HUDEP-2 (cell line): ENCODE data around the gene NHERF1.
A peak's percentile ranks its signal among the peaks of the same experiment; 100 is the strongest.

Experiments used
- DNase-seq, 76 experiments: peaks; one replicate each; lab custom pipeline; 2025; ENCODE audit not compliant: unreplicated experiment in 76 of 76; lab: John Stamatoyannopoulos, UW

NHERF1 gene

DNA sequence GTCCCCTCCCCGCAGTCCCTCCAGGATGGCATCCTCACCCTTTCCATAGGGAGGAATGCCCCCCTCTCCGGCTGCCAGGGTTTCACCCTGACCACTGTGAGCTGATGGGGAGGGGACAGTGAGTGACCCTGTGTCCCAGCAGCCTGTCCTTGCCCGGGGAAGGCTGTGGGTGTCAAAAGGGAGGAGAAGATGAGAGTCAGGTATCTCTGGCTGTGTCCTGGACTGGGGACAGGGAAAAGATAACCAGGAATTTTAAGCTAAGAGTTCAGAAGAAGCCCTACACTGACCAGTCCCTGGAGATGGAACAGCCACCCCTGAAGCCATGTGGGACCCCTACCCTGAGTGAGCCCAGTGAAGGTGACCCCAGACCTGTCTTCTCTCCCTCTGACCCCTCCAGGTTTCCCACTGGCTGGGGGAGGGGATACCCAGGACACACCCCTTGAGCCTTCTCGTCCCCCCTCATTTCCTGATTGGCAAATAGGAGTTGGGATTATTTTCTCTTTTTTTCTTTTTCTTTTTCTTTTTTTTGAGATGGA, 16.4 kb downstream of the NHERF1 start:
- DNase-seq = no peak

GRCh38 chr17:74766413-74766812, 18.0 kb downstream of the NHERF1 start:
- DNase-seq = no peak

- no peak for DNase-seq
Observed at GRCh38 chr17:74767111-74767516, 18.7 kb downstream of the NHERF1 start.

GRCh38 chr17:74768069-74768762, 19.8 kb downstream of the NHERF1 start:
- no peak for DNase-seq

- no peak for DNase-seq
Observed at GRCh38 chr17:74768763-74769114, 20.3 kb downstream of the NHERF1 start.

DNA sequence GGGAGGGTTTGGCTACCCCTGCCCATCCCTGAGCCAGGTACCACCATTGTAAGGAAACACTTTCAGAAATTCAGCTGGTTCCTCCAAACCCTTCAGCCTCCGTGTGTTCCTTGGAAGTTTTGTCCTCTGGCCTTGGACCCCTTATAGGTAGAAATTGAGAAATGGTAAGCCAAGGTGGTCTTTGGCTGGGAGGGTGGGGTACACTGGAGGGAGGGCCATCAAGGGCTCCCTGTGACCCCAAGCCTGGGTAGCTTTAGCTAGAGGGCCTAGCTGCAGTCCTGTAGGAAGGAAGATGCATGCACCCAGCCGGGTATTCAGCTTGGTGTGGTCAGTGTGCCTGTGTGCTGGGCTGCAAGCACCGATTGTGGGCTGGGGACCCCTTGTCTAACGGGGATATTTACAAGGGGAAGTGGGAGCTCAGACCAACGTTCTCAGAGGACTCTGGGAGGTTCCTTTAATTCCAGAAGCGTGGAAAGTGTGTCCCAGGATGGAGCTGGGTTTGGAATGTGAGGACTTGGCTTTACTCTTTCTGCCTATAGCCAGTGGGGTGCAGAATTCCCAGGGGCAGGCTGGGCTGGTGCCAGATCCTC, 20.9 kb downstream of the NHERF1 start:
- DNase-seq = no peak

DNA sequence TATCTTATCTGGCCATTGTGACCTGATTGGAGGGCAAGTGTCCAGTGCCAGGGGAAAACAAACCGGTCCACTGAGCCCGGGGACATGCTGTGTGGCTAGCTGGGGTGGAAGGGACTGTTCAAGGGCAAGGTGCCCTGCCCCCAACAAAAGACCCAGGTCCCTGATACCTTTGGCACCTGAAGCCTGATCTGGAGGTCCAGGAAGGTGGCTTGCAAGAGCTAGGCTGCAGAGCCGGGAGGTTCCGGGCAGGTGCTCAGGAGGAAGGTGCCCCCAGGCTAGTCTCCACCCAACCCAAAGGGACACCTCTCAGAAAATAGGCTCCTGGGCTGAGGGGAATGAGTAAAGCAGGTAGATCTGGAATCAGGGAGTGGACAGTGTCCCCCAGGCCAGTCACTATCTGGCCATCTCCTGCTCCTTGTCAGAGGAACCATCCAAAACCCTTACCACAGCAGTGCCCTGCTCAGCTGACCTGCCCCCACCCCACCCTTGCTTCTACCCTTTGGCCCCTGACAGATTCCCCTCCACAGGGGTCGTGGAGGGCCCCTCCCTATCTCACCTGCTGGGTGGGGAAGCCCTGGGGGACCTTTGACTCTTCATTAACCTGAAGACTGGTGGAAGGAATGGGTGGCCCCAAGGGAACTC, 21.5 kb downstream of the NHERF1 start:
- DNase-seq = no peak

GRCh38 chr17:74770498-74771318, 22.3 kb downstream of the NHERF1 start:
- peak in 57 of 76 experiments; percentile 5 to 72 (median 43) for DNase-seq

DNA sequence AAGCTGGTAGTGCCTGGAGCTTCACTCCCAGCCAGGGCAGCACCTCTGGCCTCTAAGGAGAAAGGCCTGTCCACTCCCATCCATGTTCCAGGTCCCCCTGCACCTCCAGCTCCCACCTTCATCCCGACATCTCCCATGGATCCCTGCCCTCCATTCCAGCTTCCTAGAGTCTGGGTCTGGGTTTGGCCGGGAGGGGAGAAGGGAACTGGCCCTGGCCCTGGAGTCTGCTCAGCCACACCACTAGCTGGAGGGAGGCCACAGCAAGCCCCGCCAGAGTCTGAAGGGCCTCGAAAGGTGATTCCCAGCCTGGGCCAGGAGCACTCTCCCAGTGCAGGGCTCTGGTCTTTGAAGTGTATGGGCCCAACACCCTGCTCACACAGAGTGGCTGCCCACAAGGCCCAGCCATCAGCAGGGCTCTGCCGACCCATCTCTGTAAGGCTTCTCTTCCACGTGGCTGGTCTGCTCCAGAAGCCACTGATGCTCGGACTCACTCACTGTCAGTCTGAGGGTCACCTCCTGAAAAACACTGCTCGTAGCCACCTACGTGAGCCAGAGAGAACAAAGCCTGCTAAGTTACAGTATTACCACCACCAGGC, 23.0 kb downstream of the NHERF1 start:
- no peak for DNase-seq

DNA sequence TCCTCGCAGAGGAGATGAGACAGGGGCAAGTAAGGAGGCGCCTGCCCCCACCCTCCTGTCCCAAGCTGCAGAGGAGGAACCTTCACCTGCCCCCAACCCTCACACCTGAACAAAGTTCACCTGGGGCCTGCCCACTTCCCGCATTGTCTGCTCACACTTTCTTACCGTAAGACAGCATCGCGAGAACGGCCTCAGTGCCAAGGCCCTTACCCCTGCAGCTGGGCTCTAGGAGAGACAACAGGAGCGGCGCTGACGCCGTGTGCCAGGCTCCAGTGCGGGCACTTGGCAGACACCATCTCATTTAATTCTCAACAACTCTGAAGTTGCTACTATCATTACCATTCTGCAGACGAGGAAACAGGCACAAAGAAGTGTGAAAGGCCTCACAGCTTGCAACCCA, 23.6 kb downstream of the NHERF1 start:
- no peak for DNase-seq

DNA sequence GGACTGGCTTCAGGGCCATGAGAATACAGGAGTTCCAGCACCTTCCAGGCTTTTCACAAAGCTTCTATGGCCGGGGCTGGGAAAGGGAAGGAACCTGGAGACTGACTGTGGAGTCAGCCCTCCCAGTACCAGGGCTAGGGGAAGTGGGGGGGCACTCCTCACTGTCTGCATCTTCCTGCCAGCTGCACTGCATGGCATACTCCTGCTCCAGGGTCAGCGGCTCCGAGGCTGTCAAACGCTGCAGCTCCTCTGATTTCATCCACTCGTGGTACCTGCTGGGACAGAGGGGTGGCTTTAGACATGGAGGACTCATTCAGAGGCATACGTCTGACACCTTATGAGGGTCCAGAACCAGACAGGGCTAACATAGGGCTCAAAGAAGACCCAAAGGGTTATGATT, 25.0 kb downstream of the NHERF1 start:
- DNase-seq = no peak

DNA sequence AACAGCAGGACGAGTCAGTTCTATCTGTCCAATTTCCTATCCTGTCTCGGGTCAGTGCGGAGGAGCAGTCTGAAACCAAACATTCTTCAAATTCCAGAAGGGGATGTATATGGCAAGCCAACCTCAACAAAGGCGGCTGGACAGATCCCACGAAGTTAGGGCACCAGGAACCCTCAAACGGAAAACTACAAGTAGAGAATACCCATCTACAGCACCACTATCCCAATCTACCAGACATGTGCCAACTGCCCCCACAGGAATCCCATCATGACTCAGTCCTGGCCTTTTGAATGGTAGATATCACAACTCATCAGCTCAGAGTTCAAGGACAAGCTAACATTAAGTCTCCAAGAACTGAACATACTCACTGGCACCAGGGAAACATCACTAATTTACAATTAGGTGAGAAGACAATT, 25.5 kb downstream of the NHERF1 start:
- no peak for DNase-seq

DNA sequence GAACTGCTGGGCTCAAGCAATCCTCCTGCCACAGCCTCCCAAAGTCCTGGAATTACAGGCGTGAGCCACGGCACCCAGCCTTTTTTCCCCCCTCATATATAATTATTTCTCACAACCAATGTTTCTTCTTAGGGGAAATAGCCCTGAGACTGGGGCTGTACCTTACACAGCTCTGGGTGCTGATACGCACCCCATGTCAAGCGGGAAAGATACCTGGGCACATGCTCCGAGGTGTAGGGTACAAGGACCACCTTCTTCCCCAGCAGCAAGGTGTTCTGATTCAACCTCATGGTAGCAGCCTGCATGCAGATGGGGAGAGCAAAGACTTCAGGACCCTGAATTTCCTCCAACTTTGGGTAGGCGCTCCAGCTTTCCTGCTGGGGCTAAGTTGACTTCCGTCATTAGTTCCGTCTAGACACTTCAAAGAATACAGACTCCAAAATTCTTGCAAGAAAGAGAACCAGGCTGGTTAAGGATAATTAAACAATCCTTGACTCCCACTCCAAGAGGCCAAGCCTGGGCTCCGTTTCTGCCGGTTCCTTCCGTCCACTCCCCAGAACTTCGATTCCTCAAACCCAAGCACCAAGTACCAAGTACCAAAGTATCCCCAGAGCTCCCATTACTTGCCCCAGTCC, 27.1 kb downstream of the NHERF1 start:
- DNase-seq = no peak

DNA sequence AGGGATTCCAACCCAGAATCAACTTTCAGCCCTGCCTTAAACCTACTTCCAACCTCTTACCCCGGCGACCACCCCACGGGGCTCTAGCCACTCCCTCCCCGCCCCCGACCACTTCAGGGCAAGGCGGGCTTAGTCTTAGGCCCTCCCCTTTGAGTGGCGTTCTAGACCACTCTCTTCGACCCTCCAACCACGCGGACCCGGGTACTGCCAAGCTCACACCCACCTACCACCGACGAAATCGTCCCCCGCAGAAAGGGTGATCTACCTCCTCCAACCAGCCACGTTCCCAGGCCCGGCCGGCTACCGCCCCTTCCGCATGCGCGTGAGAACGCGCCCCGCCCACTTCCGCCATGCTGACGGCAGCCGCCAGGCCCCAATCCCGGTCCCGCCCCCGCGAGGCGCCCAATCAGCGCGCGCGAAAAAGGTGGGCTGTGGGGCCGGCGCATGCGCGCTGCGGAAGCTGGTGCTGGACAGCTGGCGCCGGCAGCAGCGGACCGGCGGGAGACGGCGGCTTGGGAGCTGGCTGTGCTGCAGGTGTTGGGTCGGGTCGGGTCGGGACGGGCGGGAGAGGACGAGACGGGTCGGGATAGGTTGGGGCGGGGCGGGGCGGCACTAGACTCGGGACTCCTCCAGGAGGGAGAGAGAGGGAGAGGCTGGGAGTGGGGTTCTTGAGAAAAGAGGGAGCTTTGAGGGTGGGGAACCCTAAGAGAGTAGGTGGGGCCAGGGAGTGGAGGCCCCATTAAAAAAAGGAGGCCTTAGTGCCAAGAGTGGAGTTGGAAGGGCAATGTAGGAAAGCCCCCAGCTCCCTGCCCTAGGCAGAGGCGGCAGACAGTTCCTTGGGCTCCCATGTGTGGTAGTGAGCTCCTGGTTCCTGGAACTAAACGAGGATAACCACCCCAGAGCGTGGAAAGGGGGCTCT, 27.9 kb downstream of the NHERF1 start, which contains the start of gene NAT9:
NAT9 (minus strand) TSS at position 302 of the 919 bp plus-strand sequence. CDS start 647 bp downstream, outside the sequence.
- DNase-seq = peak in 74 of 76 experiments; percentile 43 to 99 (median 96)

- peak in 62 of 76 experiments; percentile 17 to 83 (median 48) for DNase-seq
Observed at GRCh38 chr17:74776990-74777389, 28.6 kb downstream of the NHERF1 start.

DNA sequence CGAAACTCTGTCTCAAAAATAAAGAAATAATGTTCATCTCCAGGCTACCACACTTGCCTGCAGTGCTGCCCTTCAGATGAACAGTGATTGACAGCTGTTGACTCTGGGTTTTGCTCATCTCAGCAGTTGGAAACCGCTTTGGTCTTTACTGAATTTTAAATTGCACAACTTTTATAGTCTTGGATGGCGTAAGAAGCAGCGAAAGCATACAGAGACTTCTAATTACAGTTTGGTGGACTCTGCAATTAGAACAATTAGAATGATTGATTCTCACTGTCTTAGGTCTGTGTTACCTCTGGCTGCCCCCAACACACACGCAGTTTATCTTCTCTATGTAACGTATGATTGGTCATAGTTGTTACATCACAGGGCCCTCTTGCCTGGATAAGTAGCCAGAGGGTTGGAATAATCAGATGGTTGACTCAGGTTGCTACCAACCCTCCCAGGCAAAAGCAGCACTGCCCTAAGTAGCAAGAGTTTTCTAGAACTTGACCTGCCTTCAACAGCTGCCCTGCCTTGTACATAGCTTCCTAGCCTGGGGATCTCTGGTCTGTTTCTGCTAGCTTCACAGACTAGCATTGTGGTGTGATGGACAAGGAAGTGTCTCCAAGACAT, 29.6 kb downstream of the NHERF1 start:
- no peak for DNase-seq

DNA sequence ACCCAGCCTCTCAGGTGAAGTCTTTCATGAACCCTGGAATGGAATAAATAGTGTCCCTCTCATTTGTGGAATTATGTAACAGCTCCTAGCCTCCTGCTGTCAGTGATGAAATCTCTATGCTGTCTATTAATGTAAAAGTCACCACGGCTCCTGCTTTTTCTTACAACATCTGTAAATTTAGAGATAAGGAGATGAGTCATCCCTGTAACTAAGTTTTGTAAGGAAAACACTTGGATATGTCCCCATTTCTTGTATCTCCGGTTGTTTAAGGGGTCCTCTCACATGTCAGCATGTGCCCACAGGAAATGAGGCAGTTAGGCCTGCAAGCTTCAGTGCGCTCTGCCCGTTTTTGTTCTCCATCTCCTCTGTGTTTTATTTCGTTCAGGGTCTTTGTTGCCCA, 30.5 kb downstream of the NHERF1 start:
- DNase-seq = no peak

DNA sequence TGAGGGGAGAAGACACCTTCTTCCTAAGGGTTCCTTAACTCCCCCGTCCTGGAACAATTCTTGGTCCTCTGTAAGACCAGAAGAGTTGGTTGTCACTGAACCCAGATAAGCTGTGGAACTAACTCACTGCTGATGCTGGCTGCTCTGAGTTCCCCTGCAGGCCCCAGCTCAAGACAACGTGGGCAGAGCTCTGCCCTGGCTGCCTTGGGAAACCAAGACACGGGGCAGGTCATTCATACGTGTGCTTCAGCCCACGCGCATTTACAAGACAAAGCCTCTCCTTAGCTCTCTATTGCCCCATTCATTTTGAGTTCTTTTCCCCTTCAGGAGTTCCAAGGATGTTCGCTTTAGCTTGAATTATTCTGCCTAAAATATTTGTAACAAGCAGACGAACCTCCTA, 31.1 kb downstream of the NHERF1 start:
- DNase-seq = no peak
